Forelimb muscle (tissue), 1 donor: ENCODE results near the gene TCF7L2. TPM values are rescaled to one million over a fixed set of nuclear protein-coding genes. Genes with fewer than 3 reads are reported as not detected.

Experiments used
- DNase-seq: peaks from one replicate; pipeline ENCODE4 v3.0.0-alpha.2; 2013; ENCODE audit warnings: low read depth
- polyA plus RNA-seq: library from polyadenylated mRNA; unstranded; fragments of 120-200 nt; gene quantifications from one replicate; pipeline ENCODE4 v1.2.1, GENCODE V29; 2013; ENCODE audit not compliant: insufficient read length

TCF7L2 gene
- polyA plus RNA-seq, 1 donor = 47.5 TPM

GRCh38 chr10:113044016-113044755, 94.1 kb downstream of the TCF7L2 start:
- no peak for DNase-seq

GRCh38 chr10:113045147-113046055, 95.4 kb downstream of the TCF7L2 start:
- no peak for DNase-seq

- DNase-seq = no peak
These were observed 97.1 kb downstream of the TCF7L2 start for GRCh38 chr10:113047151-113047550.

DNA sequence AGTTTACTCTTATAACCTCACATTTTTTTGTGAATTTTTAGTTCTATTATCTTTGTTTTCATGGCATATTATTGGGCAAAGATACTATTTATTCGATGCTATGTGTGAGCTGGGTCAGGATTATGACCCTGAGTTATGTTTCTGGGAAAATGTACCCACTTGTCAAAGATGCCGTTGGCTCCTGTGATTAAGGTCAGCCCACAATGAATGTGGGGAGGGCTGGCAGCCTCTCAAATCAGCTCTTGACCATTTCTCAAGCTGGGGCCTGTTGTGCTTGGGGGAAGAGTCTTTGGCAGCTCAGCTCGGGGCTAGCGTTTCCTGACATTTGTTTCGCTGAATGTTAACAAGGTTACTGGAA, 97.5 kb downstream of the TCF7L2 start:
- no peak for DNase-seq

- DNase-seq = no peak
These were observed 98.1 kb downstream of the TCF7L2 start for GRCh38 chr10:113047963-113048781.

DNA sequence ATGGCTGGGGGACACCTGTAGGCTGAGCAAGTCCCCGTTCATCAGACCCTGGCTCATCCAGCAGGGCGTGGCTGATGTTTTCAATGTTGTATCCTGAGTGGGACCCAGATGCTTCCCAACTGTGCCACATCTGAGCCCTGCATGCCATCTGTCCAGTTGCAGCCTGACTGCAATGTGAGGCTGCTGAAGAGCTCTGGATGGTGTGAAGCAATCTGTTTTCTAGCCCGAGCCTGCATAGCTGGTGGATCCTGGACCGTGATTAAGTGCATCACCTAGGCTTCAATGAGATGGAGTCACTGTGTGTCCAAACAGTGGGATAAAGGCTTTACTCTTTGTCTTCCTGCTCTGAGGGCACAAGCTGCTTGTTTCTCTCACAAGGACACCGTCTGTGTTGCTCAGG, 99.8 kb downstream of the TCF7L2 start:
- no peak for DNase-seq

GRCh38 chr10:113052076-113052830, 102.2 kb downstream of the TCF7L2 start:
- DNase-seq = no peak

- no peak for DNase-seq
These were observed 103.0 kb downstream of the TCF7L2 start for GRCh38 chr10:113053091-113053490.

DNA sequence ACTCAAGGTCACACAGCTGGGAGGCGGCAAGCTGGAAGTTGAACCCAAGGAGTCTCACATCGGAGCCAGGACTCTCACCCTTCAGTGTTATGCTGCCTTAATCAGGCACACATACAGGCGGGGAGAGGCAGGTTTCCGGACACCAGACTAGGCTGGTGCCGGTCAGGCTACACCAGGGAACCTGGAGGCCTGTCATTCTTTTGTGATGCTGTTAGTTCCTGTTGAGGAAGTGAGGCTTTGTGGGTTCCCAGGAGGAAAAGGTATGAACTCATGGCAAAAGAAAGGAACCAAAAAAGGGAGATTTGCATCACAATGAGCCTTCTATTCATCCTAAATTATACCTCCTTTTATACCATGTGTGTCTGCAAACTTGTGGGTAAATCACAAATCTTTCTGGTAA, 103.8 kb downstream of the TCF7L2 start:
- DNase-seq = no peak

DNA sequence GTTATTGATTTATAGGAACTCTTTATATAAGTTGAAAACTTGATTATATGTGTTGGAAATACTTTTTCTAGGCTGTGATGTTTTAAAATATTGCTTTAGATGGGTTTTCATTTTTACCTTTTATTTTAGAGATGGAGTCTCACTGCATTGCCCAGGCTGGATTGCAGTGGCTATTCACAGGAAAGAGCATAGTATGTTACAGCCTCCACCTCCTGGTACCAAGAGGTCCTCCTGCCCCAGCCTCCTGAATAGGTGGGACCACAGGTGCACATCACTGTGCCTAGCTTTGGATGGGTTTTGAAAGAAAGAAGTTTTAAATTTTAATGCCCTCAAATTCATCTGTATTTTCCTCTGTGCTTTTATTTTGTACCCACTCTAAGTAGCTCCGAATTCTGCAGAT, 105.4 kb downstream of the TCF7L2 start:
- DNase-seq = no peak

GRCh38 chr10:113056030-113056429, 106.0 kb downstream of the TCF7L2 start:
- no peak for DNase-seq

GRCh38 chr10:113056441-113057021, 106.5 kb downstream of the TCF7L2 start:
- no peak for DNase-seq

DNA sequence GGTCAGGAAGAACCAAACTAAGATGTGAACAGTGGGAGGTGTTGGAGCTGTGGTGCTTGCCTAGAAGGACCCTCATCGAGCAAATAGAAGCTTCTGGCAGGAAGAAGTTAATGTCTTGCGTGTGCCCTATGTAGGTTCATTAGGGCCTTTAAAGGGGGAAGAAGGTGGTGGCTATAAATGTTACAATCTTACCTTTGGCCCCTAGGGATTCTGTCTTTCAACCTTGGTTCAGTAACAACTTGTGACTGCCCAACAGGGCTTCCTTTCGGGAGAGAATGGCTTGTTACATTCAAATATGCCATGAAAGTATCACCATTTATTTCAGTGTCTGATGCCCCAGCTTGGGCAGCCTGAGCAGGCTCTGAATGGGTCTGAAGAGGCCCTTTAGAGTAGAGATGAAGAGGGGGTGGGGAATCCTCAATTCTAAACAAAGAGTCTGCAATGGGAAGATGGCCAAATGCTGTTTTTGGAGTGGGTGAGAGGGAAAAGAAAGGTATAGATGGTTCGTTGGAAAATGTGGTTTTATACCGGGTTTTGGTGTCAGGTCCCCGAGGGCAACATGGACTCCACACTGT, 108.0 kb downstream of the TCF7L2 start:
- DNase-seq = no peak

- no peak for DNase-seq
These were observed 108.7 kb downstream of the TCF7L2 start for GRCh38 chr10:113058523-113059370.

- no peak for DNase-seq
These were observed 109.3 kb downstream of the TCF7L2 start for GRCh38 chr10:113059371-113059780.

DNA sequence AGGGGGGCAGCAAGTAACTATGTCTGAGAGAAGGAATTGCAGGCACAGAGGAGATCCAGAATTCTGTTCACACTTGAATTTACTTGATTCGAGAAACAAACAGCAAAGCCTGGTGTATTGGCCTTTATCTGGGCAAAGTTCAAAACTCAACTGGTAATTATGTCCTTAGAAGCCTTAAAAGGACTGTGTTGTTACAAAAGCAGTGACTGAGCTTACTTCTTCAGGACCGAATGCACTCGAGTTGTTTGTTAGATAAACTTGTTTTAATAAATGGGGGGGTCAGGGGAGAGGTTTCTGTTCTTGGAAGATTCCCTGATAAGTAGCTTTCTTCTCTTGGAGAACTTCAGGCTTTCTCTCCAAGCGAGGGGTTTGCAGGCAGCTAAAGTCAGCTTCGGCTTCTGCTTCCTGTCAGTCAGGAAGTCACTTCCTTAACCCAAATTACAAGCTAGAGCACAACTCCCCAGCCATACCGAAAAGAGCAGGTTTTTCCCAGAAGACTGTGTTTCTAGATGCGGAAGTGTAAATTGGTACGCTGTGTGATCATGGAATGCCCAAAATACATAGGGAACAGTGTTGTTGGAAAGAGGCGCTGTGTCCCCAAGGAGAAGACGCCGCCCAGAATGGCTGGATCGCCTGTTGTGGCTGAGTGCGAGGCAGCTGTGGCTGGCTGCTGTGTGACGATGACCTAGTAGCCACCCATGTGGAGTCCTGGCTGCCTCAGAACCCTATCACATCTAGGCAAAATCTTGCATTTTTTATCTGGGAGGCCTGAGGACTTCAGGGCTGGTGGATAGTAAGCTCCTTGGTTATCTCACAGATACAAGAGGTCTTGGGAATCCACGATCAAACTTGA, 110.4 kb downstream of the TCF7L2 start:
- no peak for DNase-seq

DNA sequence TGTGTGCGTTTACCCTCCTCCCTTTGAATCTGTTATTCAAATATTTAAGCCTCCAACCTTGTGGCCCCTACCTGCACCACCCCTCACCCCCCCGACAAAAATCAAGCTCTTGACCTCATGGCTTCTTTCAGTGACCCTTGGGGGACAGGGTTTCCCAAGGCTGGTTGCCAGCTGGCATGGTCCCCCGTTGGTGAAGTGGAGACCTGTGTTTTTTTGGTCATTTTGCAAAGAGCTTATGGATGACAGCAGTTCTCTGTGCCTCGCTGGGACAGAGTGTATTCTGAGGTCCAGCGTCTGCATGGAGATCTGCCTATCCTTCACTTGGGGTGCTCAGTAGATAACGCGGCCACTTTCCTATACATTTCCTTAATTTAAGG, 111.0 kb downstream of the TCF7L2 start:
- DNase-seq = no peak

DNA sequence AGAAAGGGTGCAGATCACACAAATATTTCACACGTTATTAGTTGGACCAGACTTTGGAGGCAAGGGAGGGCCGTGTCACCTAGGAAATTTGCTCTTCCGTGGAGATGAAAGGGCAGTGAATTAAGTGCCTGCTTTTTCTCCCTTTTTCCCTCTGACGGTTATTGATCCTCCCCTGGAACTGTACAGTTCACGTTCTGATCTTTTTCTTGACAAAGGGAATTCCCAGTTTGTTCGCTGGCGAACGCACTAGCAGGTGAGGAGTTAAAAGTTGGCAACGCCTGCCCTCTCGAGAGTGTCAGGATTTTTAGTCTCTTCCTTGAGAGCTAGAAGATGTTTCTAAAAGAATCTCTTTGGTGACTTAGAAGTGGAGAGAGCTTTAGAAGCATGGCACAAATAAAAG, 111.5 kb downstream of the TCF7L2 start:
- DNase-seq = no peak
